GM18951 (cell line): ENCODE results near the gene ELAVL4.

Experiments used
- POLR2A ChIP-seq: IDR thresholded peaks from 4 replicates; pipeline ENCODE4 v1.6.1; 2011; ENCODE audit warnings: mild to moderate bottlenecking; ENCODE audit not compliant: insufficient read length, insufficient read depth; ENCODE audit errors: extremely low read depth
- in situ Hi-C: fragments of 300-500 bp; cut with MboI; formaldehyde crosslinking; loops from one replicate; pipeline ENCODE4 v1.12.0; 2022; ENCODE audit warnings: low sequenced_read_pairs, mixed read lengths, inconsistent platforms; ENCODE audit not compliant: unreplicated experiment

Gene ELAVL4

DNA sequence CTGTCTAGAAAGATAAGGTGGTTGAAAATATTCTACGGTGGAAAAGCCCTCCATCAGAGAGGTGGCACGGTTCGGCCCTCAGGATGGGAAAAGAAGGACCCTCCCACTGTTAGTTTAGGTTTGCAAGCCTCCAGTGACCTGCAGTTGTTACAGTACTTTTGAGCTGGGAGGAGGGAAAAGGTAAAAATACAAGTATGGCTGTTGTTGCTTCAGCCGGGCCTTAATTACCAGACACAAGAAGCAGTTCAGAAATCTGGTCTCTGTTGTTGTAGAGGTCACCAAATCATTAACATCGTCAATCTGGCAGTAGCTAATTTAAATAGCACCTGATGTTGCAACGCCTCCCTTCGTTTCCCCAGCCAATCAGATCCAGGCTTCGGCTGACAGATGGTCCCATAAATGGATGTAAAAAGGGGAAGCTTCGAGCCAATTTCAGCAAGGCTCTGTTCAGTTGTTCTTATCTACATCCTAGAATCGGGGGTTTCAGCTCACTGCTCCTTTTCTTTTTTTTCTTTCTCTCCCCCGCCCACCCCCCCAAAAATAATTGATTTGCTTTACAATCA is at the start of gene ELAVL4:
Gene ELAVL4, plus strand, starts transcription at position 424 of the 563 bp plus-strand sequence. CDS start 270 bp downstream, outside the sequence.
- in situ Hi-C loops = no loop called here
- TF ChIP-seq POLR2A = no peak

DNA sequence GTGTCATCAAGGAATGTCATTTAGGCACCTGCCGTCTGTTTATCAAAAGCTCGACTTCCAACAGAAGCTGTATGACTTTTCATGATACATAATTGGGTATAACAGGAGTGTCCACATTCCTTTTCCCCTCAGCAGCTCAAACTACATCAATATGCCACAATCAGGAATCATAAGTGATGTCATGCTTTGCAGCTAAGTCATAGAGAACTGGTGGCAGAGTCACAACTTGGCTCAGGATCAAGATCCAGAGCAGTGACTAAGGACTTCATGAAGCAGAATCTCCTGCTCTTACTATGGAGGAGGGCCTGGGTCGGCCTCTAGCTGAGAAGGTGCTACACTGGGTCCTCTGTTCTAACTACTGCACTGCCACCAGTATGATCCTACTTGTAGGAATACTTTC is 48.4 kb upstream of the ELAVL4 start:
- in situ Hi-C loops = no loop called here

DNA sequence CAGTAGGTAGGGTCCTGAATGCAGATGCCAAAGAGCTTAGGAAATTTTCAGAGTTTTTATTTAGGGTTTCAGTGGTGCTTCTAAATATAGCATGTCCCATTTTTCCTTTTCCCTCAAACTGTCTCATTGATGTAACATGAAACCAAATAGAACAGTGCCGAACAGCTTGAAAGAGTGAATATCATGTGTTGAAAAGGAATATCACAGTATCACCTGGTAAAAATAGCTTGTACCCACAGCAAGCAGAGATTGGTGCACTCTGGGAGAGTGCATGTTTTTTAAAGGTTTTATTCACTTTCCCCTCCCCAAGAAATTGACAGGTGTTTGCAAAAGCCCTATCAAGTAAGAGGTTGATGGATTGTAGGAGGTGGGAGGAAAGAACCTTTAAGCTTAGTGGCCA is 41.9 kb upstream of the ELAVL4 start:
- in situ Hi-C loops = no loop called here
- no peak for TF ChIP-seq POLR2A

More for the DNA sequence above, 48.4 kb upstream of the ELAVL4 start:
- no peak for TF ChIP-seq POLR2A

DNA sequence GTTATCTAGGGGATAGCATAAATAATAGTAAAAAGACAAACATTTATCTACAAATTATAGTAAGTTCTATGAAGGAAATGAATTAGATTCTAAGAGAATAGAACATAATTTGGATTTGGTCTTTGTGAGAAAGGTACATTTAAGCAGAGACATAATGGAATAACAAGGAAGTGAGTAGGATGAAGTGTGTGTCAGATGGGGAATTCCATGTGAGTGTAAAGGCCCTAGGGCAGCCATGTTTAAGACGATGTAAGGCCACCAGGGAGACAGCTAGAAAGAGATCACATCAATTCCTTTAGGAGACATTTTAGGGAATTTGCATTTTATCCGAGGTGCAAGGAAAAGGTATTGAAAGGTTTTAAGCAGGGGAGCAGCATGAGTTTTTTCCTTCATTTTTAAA is 33.8 kb upstream of the ELAVL4 start:
- TF ChIP-seq POLR2A = no peak
- in situ Hi-C loops = no loop called here

DNA sequence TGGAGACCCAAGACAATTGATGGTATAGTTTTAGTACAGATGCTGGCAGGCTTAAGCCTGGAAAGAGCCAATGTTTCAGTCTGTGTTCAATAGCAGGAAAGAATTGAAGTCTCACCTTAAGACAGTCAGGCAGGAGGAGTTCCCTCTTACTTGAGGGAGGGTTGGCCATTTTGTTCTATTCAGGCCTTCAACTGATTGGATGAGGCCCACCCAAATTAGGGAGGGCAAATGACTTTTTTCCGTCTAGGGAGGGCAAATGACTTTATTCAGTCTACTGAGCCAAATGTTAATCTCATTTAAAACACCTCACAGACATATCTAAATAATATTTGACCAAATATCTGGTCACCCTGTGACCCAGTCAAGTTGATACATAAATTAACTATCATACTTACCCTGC is 31.4 kb upstream of the ELAVL4 start:
- in situ Hi-C loops = no loop called here
- no peak for TF ChIP-seq POLR2A

DNA sequence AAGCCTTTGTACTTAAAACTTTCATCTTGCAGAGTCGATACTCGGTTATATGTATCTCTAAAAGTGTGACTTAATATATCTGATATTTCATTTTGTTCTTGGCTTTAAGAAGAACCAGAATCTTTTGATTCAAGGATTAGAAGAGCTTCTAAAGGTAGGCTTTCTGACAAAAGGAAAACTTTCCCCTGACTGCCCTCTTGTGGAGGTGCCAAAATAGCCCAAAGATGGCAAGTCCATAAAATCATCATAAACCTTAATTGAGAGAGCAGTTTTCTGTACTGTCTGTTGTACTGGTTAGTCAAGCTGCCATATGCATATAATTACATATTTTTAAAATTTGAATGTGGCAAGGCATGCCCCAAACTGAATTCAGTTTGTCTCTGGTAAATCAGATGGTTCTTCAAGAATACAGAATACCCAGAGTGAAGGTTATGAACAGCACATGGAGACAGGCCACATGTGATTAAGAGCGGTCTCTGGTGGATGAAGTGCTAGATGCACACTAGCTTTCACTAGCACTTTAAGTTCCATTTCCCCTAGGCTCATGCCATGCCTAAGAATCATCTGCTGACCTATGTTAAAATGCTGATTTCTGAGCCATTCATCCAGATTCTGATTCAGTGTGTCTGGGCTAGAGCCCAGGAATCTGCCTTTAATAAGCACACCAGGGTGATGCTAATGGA is 27.7 kb upstream of the ELAVL4 start:
- no peak for TF ChIP-seq POLR2A
- in situ Hi-C loops = no loop called here

DNA sequence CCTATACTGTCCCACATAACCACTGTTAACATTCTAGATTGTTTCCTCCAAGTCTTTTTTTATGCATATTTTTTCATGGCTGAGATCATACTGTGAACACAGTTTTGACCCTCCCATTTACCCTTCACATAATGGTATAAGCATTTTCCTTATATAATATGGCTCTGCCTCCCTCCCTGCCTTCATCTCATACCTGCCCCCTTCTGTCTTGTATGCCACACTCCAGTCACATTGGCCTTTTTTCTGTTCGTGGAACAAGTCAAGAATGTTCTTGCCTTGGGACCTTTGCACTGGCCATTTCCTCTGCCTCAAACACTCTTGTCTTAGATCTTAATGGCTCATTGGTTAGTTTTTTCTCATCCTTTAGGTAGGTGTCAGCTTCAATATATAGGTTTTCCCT is 24.3 kb upstream of the ELAVL4 start:
- in situ Hi-C loops = no loop called here
- TF ChIP-seq POLR2A = no peak

DNA sequence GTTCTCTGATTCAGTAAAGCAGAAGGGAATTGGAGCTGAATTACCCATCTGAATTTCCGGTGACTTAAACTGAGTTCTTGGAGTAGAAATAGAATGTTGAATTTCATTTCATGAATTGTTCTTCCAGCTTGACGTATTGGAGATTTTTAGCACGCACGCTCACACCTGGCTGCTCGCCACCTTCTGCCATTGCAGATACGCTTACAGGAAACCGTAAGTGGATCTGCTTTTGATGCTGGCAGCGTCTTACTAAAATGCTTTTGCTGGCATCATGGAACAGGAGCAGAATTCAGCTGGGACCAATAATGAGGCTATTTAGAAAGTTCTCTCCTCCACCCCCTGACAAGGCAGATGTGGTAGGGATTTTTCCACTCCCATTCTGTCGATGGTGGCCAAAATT is 17.7 kb upstream of the ELAVL4 start:
- TF ChIP-seq POLR2A = no peak
- in situ Hi-C loops = no loop called here

DNA sequence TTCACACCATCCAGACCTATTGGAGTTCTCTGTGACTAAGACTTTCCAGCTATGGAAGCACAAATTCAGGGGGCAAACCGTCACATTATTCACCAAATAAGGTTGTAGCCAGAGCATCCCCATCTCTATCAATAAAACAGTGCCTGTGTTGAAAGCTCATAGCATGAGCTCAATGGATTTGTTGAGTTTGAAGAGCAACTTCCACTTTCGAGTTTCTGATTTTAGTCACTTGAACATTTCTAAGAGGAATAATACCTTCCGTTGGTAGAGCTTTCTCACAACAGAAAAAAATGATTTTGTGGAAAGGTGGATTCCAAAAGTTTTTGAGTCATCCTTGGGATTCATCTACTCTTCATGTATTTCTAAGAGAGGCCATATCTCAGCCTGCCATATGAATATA is 13.0 kb upstream of the ELAVL4 start:
- in situ Hi-C loops = no loop called here
- no peak for TF ChIP-seq POLR2A

DNA sequence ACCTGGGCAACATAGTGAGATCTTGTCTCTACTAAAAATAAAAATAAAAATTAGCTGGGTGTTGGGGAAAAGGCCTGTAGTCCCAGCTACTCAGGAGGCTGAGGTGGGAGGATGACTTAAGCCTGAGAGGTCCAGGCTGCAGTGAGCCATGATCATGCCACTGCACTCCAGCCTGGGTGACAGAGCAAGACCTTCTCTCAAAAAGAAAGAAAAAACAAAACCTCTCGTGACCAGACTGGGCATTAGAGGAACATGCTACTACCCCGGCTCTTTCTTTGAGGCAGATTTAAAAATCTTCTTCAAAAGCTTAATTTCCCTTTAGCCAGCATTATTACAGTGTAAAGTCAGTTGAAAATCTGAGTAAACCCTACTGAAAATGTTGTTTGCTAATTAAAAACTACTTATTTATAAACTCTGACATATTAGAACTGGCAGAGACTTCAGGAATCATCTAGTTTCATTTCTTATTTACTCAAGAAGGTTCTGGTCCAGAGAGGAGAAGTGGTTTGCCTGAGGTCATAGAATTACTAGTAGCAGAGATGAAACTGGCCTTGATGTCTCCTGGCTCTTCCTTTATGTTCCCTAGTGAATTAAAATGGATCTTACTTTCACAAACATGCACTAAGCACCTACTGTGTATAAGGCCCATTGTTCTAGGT is 11.6 kb upstream of the ELAVL4 start:
- no peak for TF ChIP-seq POLR2A
- in situ Hi-C loops = no loop called here

DNA sequence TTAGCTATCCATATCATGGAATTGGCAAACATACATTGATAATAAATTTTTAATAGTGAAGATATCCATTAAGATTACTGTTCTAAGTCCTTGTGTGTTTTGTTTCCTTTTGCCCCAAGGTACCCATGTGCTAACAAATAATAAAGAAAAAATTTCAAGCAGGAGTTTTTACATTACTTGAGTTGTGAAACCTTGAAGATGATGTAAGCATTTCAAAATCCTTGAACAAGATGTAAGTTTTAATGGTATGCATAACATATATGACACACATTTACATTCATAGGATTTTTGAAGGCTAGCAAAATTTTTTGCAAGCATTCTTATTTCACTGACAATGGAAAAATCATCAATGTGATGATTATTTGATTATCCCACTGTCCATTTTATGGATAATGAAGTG is 10.9 kb upstream of the ELAVL4 start:
- no peak for TF ChIP-seq POLR2A
- in situ Hi-C loops = no loop called here

DNA sequence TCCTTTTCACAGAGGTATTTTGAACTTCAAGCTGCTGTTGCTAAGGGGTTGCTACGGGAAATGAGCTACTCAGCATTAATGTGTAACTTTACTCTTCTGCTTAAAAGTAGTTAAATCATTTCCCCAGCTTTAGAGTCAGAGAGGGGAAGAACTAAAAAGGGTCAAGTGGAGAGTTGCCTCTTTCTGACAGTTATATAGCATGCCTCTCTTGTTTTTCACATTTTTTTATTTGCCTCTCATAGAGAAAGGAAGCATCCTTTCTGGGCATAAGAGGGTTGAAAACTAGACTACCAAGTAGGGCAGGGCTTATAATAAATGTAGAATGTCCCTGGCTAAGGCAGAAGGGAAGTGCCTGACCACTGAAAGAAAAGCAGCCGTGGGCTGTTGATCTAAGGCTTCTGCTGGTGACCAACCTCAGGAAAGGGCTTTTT is 10.1 kb upstream of the ELAVL4 start:
- in situ Hi-C loops = no loop called here
- TF ChIP-seq POLR2A = no peak

DNA sequence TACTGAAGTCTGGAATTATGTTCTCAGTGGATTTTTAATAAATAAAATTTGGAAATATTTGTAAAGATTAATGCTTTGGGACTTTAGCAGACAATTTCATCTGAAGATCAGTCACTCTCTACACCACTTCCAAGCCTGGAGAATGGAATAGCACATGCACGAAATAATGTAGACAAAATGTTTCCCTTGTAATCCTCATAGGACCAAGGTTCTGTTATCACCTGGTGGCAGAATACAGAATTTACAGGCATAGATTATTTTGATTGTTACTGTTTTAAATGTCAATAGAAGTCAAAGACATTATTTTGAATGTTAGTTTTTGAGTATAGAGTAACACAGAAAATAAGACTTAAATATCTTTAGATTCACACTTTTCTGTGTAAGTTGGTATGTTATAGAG is 9.1 kb upstream of the ELAVL4 start:
- in situ Hi-C loops = no loop called here
- TF ChIP-seq POLR2A = no peak

DNA sequence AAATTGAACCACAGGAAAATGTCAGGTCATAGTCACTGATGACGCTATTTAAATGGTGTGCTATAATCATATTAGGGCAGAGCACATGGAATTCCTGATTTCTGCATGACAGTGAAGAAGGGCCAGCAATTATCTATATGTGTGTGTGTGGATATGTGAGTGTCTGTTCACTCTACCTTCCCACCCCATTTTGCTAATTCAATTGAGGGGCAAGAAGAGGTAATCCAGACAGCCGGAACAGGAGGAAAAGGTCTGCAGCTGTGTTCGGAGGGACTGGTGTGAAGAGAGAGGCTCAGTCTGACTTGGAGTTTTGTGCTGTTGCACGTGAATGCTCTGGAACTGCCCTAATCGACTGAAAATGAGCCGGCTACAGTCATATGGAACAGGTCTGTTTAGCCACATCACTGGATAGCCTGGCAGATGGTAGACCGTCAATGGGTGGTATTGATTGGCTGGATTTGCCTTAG is 5.1 kb upstream of the ELAVL4 start:
- no peak for TF ChIP-seq POLR2A
- in situ Hi-C loops = no loop called here
